Activated CD8-positive, alpha-beta memory T cell treated with anti-CD3 and anti-CD28 coated beads, Interleukin-2, amount 50 U/mL, for 24 hours (primary cell): ENCODE data around the gene NCBP2L.
"Not testable (repeated sequence)": the region's sequence is repeated elsewhere in the genome, so short reads cannot be mapped to it uniquely, and the experiment has no call there.

ENCODE experiments used
- DNase-seq: peaks from one replicate; pipeline ENCODE4 v3.0.0-alpha.2; 2020; ENCODE audit errors: extremely low read depth

Gene NCBP2L

GRCh38 chrX:107810053-107810452 is 32.5 kb downstream of the NCBP2L start:
- not testable (repeated sequence) for DNase-seq

- DNase-seq = no peak
These were observed 41.5 kb downstream of the NCBP2L start for GRCh38 chrX:107818900-107819521.

- no peak for DNase-seq
These were observed 45.5 kb downstream of the NCBP2L start for GRCh38 chrX:107823042-107823441.

GRCh38 chrX:107823456-107823855 is 45.9 kb downstream of the NCBP2L start:
- DNase-seq = no peak

GRCh38 chrX:107825698-107826237 is 48.2 kb downstream of the NCBP2L start, which contains the start of gene MID2:
Gene MID2, plus strand, starts transcription at chrX:107825866. Its CDS starts 561 bp downstream, at chrX:107826427.
- DNase-seq = no peak

GRCh38 chrX:107826238-107827029 is 48.9 kb downstream of the NCBP2L start:
- no peak for DNase-seq

- DNase-seq = no peak
These were observed 49.7 kb downstream of the NCBP2L start for GRCh38 chrX:107827030-107827831.

- DNase-seq = no peak
These were observed 50.3 kb downstream of the NCBP2L start for GRCh38 chrX:107827852-107828251.

- no peak for DNase-seq
These were observed 52.3 kb downstream of the NCBP2L start for GRCh38 chrX:107829878-107830277.

- DNase-seq = no peak
These were observed 53.7 kb downstream of the NCBP2L start for GRCh38 chrX:107831071-107831730.

GRCh38 chrX:107834275-107835201 is 57.0 kb downstream of the NCBP2L start:
- DNase-seq = no peak

GRCh38 chrX:107836958-107837357 is 59.4 kb downstream of the NCBP2L start:
- DNase-seq = no peak

- DNase-seq = no peak
These were observed 63.4 kb downstream of the NCBP2L start for GRCh38 chrX:107840971-107841370.

GRCh38 chrX:107842715-107843400 is 65.3 kb downstream of the NCBP2L start:
- no peak for DNase-seq
